GDM1 (cell line): ENCODE measurements around the gene LRP2BP.
"Not testable (repeated sequence)": the region's sequence is repeated elsewhere in the genome, so short reads cannot be mapped to it uniquely, and the experiment has no call there.

Experiments
- DNase-seq: peaks from one replicate; lab custom pipeline; 2025; lab: John Stamatoyannopoulos, UW

The LRP2BP gene

GRCh38 chr4:185395956-185396723 is 416 bp upstream of the LRP2BP start:
- DNase-seq, result peak; percentile 93

- no peak for DNase-seq
Observed at GRCh38 chr4:185394568-185395237, 1.0 kb downstream of the LRP2BP start.

- no peak for DNase-seq
Observed at GRCh38 chr4:185392156-185392555, 3.6 kb downstream of the LRP2BP start.

GRCh38 chr4:185390941-185391340 is 4.8 kb downstream of the LRP2BP start:
- no peak for DNase-seq

- DNase-seq, result no peak
Observed at GRCh38 chr4:185387957-185388356, 7.8 kb downstream of the LRP2BP start.

GRCh38 chr4:185384930-185385331 is 10.8 kb downstream of the LRP2BP start:
- peak; percentile 33 for DNase-seq

GRCh38 chr4:185384061-185384460 is 11.7 kb downstream of the LRP2BP start:
- DNase-seq, result no peak

GRCh38 chr4:185383451-185383850 is 12.3 kb downstream of the LRP2BP start:
- DNase-seq, result no peak

GRCh38 chr4:185382754-185383153 is 13.0 kb downstream of the LRP2BP start:
- DNase-seq, result no peak

- no peak for DNase-seq
Observed at GRCh38 chr4:185381288-185382196, 14.2 kb downstream of the LRP2BP start.

- no peak for DNase-seq
Observed at GRCh38 chr4:185380320-185380719, 15.4 kb downstream of the LRP2BP start.

- DNase-seq, result no peak
Observed at GRCh38 chr4:185379326-185380295, 16.1 kb downstream of the LRP2BP start.

GRCh38 chr4:185378264-185378663 is 17.5 kb downstream of the LRP2BP start:
- DNase-seq, result no peak

- DNase-seq, result no peak
Observed at GRCh38 chr4:185374573-185374972, 21.2 kb downstream of the LRP2BP start.

GRCh38 chr4:185374027-185374426 is 21.7 kb downstream of the LRP2BP start:
- no peak for DNase-seq

- DNase-seq, result no peak
Observed at GRCh38 chr4:185371702-185372101, 24.0 kb downstream of the LRP2BP start.

- no peak for DNase-seq
Observed at GRCh38 chr4:185370268-185370949, 25.3 kb downstream of the LRP2BP start.

GRCh38 chr4:185369731-185370130 is 26.0 kb downstream of the LRP2BP start:
- no peak for DNase-seq

GRCh38 chr4:185364886-185365285 is 30.8 kb downstream of the LRP2BP start:
- DNase-seq, result no peak

GRCh38 chr4:185363251-185363650 is 32.5 kb downstream of the LRP2BP start:
- no peak for DNase-seq

- DNase-seq, result not testable (repeated sequence)
Observed at GRCh38 chr4:185362570-185362969, 33.2 kb downstream of the LRP2BP start.
